ENCODE results near the gene TRIM65.
A peak's percentile ranks its signal among the peaks of the same experiment; 100 is the strongest.
"Not testable (repeated sequence)": the region's sequence is repeated elsewhere in the genome, so short reads cannot be mapped to it uniquely, and the experiment has no call there.

Gene TRIM65

DNA sequence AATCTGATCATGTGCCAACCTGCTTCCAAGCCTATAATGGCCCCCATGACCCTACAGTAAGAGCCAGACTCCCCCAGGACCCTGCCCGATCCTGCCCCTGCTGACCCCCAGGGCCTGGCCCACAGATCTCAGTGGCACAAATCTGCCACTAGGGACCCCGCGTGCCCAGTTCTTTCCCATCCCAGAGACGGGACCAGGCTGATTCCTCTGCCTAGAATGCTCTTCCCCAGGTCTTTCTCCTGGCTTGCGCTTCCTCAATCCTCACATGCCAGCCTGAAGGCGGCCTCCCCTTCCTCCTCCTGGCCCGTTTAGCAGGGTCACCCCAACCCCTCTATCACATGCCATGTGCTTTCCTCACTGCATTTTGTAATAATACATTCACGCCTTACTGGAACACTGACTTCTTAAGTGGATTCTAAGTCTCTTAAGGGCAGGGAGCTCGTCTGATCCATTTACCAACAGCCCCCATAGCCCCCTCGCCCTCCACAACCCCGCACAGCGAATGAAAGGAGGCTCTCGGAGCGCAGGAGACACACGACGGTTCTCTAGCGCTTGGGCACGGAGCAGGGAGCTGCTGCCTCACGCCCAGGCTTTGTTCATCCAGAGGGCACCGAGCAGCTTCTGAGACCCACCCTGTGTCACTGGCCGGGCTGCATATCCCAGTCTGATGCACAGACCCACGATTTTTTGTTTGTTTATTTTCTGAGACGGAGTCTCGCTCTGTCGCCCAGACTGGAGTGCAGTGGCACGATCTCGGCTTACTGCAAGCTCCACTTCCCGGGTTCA lies 1.2 kb downstream of the TRIM65 start:
- peak; percentile 23 for DNase-seq

DNA sequence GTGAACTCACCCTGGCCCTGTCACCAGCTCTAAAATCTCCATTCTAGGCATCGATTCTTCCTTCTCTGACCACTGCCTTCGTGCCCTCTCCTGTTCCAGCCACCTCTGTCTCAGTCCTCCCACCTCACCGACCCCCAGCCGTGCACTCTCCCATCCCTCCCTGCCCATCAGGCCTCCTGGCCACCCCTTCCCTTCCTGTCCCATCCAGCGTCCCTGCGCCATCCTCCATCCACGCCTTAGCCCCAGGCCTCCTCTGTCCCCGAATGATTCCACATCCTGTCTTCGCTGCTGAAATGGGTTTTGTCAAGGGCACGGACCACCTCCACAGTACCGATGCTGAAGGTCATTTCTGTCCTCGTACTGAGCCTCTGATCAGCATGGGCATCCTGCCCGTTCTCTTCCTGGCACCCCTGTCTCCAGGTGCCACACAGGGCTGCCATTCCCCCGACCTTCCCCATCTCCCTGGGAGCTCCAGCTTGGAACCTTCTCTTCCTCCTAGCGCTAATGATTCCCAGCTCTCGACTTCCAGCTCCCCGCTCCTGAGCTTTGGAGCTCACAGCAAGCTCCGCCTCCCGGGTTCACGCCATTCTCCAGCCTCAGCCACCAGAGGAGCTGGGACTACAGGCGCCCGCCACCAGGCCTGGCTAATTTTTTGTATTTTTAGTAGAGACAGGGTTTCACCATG lies 2.6 kb downstream of the TRIM65 start:
- DNase-seq, result no peak

DNA sequence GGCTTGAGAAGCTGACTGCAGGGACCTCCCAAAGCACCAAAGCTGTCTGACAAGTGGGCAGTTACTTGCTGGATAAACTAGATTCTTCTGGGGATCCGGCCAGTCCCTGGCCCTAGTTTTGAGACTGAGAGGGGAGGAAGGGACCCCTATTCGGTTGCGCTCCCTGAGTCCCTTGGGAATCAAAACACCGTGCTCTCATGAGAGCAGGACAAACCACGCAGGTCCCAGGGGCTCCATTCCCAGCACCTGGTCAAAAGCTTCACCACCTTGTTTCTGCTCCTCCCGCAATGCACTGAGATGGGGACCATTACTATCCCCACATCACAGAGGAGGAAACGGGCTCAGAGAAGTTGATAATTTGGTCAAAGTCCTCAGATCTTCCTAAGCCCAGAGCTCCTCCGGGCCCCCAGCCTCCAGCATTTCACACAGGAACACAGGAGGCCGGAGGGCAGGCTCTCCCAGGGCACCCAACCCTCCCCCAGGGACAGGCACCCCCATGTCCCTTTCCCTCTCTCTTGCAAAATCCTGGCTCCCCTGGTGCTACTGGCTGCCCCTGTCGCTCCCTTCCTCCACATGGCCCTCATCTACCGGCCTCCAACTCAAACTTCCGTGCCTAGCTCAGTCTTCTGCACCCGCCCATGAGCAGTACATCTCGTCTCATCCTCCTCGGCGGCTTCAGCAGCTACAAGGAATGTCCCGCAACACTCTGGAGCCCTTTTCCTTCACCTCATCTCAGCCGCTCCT lies 3.3 kb downstream of the TRIM65 start:
- DNase-seq, result no peak

DNA sequence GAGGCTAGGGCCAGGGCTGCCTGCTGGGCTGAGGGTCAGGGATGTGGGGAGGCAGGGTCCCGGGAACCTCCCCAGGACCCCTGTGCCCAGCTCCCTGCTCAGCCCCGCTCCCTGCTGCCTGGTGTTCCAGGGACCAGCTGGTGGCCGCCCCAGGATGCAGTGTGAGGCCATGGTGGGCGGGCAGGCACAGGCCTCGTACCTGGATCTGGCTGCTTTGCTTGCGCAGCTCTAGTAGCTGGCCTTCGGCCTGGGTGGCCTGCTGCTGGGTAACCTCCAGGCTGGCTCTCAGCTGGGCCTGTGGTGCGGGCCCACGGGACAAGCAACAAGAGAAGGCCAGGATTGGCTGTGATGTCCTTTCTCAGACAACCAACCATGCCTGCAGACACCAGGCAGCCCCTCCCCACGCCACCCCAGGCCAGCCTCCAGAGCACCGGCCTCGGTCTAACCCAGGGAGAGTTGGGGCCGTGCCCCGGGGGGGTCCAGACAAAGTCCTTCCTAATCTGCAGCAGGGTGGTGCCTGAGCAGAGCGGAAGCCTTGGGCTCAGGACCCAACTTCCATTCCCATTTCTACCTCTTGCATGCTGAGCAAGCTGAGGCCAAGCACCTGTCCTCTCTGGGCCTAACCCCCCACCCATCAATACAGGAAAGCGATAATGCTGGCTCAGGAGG lies 4.1 kb downstream of the TRIM65 start:
- DNase-seq, result no peak

DNA sequence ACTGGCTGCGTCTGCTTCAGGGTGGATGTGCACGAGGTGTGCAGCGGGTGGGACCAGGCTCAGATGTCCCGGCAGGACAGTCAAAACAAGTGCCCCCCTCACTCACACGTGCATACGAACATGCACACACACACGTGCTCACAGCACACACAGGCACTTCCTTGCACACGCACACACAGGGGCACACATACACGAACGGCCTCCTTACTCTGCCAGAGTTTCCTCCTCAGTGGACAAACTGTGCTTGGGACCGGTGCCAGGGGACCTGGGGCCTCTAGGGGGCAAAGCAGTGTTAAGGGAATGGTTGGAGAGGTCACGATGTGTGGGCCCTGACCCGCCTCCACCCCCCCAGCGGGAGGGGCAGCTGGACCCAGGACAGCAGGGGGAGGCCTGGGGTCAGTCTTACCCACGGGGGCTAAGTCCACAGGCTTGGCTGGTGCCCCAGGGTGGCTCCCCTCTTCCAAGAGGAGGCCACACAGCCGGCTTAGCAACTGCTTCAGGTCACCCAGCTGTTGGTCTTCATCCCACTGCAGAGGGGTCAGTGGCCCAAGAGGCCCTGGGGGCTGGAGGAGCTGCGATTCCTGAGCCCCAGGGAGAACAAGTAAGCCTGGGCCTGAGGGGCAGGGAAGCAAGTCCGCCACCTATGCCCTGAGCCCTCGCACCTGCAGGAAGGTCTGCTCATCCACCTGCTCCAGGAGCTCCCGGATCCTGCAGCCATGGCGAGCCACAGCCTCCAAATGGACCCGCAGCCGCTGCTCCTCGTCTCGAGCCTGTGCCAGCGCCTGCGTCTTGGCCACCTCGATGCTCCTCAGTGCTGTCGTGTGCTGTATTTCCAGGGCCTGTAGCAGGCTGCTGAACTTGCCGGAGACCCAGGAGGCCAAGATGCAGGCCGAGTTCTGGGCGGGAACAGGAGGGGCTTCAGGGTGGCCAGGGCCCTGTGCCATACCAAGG lies 4.9 kb downstream of the TRIM65 start:
- no peak for DNase-seq

DNA sequence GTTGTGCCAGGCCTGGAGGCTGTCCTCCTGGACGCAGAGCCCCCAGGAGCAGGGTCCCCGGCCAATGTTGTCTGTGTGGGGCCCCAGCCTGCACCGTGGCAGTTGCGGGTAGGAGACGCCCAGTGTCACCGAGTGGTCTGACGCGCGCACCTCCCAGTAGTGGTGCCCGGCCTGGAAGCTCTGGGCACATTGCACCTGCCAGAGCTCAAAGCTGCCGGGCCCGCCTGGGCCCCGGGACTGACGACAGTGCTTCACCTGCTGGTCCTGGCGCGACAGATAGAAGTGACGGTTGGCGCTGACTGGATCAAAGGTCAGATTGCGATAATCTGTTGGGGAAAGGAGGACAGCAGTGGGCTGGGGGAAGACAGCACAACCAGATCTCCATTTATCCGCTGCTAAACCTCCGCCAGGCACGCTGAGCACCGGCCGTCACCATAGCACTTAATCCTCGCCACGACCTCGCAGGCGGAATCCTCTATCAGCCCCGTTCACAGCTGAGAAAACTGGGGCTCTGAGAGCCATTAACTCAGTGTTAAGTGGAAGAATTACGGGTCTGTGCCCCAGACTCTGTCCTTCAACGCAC lies 5.6 kb downstream of the TRIM65 start:
- no peak for DNase-seq

DNA sequence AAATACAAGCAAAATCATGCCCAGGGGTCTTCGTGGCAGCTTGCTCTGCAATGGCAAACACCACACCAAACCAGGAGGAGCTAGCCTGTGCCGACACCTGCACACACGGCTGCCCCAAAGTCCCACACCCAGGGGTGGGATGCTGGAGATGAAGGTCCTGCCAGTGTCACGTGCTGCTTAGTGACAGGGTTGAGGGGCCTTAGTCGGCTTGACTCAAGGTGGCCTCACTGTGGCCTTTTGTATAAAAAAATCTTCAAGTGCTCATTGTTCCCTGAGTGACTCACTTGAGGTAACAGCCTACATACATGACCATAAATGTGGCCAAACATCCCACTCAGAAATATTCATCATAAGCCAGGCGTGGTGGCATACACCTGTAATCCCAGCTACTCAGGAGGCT lies 7.3 kb downstream of the TRIM65 start:
- no peak for DNase-seq

DNA sequence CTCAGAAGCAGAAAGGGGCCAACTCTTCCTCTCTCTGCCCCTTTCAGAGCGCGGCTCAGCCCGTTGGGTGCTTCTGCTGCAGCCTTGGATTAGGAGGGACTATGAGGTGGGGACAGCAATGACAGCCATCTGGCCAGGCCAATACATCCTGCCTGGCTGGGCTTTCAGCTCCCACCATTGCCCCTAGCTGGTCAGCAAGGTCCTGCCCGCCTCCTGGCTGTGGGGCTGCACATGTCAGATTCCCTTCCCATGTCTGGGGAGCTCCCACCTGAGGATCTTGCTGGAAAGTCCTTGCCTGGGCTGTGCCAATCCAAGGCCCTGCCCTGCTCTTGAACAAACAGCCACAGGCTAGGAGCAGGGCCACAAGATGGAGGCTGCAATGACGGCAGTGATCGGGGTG lies 8.3 kb downstream of the TRIM65 start:
- DNase-seq, result no peak

DNA sequence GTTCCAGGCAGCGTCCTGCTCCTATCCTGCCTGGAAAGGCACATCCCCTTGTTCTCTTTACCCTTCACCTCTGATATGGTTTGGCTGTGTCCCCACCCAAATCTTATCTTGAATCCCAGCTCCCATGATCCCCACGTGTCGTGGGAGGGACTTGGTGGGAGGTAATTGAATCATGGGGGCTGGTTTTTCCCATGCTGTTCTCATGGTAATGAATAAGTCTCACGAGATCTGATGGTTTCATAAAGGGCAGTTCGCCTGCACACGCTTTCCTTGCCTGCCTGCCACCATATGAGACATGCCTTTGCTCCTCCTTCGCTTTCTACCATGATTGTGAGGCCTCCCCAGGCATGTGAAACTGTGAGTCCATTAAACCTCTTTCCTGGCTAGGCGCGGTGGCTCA lies 10.9 kb downstream of the TRIM65 start:
- not testable (repeated sequence) for DNase-seq

DNA sequence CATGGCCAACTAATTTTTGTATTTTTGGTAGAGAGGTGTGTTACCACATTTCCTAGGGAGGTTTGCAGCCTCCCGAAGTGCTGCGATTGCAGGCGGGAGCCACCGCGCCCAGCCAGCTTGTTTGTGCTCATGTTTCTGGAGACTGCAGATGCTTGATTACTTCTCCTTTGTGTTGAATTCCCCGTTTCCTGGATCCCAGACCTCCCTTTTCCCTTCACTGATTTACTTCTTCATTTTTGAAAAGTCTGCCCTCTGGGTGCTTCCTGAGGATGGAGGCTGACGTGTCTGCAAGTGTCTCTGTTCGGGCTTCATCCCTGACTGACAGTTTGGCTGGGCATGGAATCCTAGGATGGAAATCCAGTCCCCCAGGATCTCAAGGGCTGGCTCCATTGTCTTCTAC lies 11.3 kb downstream of the TRIM65 start:
- DNase-seq, result no peak

DNA sequence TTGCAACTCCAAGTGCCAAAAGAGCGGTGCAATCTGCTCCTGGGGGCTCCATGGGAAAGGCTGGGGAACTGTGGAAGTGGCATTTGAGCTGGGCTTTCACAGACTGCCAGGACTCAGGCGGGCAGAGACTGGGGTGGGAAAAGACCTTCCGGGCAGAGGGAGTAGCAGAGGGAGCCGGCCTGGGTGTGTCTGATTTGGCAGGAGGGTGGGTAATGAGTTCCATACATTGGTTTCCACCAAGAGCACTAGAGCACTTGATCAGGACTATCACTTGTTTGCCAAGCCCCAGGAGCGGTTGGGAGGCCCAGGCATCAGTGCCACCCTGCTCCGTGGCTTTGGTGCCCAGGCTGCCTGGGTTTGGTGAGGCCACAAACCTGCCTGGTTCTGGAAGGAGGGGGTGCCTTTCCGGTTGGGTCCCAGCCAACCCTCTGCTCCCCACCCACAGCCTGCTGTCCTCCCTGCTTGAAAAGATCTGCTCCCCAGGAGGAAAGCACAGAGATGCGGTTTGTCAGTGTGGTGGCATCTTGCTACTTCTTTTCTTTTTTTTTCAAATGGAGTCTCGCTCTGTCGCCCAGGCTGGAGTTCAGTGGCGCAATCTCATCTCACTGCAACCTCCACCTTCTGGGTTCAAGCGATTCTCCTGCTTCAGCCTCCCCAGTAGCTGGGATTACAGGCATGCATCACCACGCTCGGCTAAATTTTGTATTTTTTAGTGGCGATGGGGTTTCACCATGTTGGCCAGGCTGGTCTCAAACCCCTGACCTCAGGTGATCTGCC lies 14.9 kb downstream of the TRIM65 start:
- peak; percentile 27 for DNase-seq

DNA sequence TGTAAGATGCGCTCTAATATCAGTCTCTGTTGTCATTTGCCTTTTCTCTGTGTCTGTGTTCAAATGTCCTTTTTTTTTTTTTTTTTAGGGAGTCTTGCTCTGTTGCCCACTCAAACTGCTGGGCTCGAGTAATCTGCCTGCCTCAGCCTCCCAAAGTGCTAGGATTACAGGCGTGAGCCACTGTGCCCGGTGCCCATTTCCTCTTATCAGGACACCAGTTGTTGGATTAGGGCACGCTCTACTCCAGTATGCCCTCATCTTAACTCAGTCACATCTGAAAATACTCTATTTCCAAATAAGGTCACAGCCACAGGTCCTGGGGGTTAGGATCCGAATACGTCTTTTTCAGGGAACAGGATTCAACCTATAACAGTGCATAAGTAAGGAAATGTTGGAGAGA lies 16.5 kb downstream of the TRIM65 start:
- no peak for DNase-seq

DNA sequence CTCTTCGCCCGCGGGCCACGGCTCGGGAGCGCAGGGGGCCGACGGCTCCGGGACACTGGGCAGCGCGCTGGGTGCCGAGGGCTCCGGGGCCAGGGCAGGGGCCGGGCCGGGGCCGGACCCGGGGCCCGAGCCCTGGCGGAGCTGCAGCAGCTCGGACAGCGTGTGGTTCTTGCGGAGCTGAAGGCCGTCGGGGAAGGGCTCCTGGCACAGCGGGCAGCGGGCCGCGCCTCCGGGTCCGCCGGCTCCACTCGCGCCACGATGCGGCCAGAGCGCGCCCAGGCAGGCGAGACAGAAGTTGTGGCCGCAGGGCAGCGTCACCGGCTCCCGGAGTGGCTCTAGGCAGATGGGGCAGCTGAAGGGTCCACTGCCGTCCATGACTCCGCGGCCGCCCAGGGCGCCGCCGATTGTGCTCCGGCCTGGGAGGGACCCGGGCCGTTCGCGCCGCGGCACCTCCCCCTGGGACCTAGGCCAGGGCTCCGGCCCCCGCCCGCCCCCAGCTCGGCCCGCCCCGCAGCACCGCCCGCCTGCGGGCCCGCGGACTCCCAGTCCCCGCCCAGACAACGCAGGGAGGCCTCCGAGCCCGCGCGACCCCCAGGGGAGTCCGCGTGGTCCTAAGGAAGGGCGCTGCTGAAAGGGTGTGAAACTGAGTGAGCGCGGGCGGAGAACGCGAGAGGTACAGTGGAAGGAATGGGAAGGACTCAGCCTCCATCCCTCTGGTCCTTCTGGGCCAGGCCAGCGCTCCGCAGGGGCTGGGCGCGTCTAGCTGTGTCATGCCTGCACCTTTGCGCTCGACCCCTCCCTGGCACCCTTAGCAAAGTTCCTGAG lies 18.4 kb downstream of the TRIM65 start, which contains the start of gene TRIM47:
TSS of gene TRIM47 (minus strand) at position 408 of the 825 bp plus-strand sequence. CDS start at position 375, 33 bp downstream.
- no peak for DNase-seq

DNA sequence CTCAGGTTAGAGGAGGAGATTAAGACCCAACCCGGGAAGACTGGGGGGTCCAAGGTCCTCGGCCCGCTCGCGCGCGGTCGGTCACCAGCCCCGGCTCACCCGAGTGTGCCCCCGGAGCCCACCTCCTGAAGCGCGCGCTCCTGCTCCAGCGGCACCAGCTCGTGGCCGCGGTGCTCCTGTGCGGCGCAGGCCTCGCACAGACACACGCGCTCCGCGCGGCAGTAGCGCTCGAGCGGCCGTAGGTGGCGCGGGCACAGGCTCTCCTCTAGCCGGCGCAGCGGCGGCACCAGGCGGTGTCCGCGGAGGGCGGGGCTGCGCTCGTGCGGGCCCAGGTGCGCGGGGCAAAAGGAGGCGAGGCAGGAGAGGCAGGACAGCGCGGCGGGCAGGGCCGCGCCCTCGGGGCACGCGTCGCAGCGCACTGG lies 19.0 kb downstream of the TRIM65 start:
- peak; percentile 81 for DNase-seq

DNA sequence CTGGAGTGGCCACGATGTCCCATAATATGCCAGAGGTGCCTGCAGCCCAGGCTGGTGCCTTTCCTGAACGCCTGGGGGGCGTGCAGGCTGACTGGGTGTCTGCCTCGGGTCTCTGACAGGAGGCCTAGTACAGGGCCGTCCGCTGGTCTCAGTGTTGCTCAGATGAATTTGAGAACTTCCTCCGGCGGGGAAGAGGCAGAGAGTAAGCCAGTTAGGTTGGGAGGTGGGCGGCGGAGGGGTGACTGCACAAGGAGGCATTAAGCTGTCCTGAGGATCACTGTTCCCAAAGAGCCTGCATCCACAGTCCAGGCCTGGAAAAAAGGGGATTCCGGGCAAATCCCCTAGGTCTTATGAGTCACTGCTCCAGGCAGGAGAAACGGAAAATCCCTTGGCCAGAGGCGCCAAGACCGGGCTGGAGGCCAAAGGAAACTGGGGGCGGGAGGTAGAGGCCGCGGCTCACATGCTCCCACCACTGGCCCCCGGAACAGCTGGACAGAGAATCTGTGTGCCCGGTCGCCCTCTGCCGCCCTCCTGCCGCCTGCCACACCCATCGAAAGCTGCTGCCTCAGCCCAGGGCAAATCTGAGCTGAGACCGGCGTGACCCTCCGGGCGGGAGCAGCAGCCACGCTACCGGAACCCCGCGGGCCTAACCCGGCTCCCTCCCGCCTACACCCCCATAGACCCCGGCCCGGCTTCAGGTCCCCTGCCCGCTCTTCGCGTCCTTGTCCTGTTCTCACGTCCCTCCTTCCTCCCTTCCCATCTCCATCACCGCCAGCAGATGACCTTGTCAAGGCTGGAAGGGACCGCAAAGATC lies 19.6 kb downstream of the TRIM65 start:
- peak; percentile 50 for DNase-seq

DNA sequence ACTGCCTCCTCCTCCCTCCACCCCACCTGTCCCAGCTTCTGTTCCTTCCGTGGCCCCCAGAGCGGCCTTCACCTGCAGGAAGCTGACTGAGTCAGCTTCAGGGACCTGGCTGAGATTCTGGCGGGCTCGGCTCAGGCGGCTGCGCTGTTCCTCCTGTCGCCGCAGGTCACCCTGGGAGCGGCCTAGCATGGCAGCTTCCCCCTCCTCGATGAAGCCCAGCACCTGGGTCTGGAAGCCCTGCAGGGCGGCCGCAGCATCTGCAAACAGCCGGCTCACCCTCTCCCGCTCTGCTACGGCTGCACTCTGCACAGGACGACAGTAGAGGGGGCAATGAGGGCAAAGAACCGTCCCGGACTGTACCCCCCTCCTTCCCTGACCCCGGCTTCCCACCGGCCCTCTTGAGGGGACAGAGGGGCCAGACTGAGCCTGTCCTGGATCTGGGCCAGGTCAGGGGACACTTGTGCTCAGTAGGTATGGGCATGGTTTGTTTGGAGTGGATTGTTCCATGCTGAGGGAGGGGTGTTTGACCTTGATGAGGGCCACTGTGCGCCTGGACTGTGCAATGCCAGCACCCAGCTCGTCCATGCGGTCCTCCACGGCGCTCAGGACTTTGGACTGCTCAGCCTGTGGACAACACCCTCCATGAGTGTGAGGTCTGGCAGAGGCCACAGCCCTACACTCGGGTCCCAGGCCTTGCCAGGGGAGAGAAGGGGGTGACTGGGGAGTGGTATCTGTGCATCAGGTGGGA lies 20.4 kb downstream of the TRIM65 start:
- peak; percentile 92 for DNase-seq

DNA sequence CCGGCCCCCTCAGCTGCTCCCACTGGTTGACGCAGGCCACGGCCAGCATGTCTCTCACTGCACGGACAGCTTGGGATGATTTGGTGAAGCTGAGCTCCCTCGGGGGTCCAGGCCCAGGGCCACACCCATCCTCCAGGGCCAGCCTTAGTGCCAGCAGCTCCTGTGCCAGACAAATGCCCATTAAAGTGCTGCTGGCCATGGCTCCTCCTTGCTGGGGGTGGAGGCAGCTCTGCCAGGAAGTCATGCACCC lies 20.9 kb downstream of the TRIM65 start:
- no peak for DNase-seq

DNA sequence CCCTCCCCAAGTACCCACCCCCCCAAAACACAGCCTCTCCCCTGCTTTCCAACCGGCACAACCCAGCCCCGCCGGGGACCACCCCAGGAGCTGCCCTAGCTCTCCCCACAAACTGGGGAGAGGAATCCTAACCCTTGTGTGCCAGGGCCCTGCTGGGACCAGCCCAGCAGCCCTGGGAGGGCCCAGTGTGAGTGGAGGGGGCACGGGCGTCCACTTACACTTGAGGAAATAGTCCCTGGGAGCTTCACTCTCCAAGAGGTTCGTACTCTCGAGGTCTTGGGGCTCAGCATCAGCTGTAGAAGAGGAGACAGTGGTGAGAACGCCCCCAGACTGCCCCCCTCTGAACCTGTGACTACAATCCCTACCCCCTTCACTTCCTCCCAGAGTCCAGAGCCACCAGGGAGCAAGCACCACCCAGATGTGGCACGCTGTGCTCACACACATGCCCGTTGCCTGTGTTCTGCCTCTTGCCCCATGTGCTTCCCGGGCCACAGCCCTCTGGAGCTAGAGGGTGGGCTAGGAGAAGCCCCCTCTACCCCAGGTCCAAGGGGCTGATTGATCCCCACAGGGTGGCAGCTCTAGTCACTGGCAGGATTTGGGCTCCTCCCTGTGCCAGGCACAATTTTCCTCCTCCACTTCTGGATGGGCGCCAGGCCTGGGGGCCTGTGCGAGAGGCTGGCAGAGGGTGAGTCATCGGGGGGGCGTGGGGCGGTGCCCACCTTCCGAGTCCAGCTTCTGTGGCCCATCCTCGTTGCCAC lies 21.4 kb downstream of the TRIM65 start:
- no peak for DNase-seq
